T-helper 22 cell (primary cell): Measurements from ENCODE around the gene GRID2.

ENCODE experiments used
- DNase-seq: peaks from one replicate; pipeline ENCODE4 v3.0.0-alpha.2; 2020; ENCODE audit warnings: low read depth

The GRID2 gene

GRCh38 chr4:93414041-93414550, 1110.3 kb downstream of the GRID2 start:
- DNase-seq = no peak

GRCh38 chr4:93416344-93417128, 1112.8 kb downstream of the GRID2 start:
- no peak for DNase-seq

- no peak for DNase-seq
Observed at GRCh38 chr4:93431371-93431770, 1127.6 kb downstream of the GRID2 start.

GRCh38 chr4:93433840-93434239, 1130.1 kb downstream of the GRID2 start:
- no peak for DNase-seq

GRCh38 chr4:93436000-93436626, 1132.3 kb downstream of the GRID2 start:
- DNase-seq = no peak

- DNase-seq = no peak
Observed at GRCh38 chr4:93437991-93438390, 1134.2 kb downstream of the GRID2 start.

- no peak for DNase-seq
Observed at GRCh38 chr4:93444860-93445259, 1141.1 kb downstream of the GRID2 start.

- no peak for DNase-seq
Observed at GRCh38 chr4:93446038-93446437, 1142.3 kb downstream of the GRID2 start.

- DNase-seq = no peak
Observed at GRCh38 chr4:93448691-93449293, 1145.0 kb downstream of the GRID2 start.

- no peak for DNase-seq
Observed at GRCh38 chr4:93451954-93452353, 1148.2 kb downstream of the GRID2 start.

- no peak for DNase-seq
Observed at GRCh38 chr4:93461541-93461940, 1157.8 kb downstream of the GRID2 start.

- no peak for DNase-seq
Observed at GRCh38 chr4:93466446-93466845, 1162.7 kb downstream of the GRID2 start.

GRCh38 chr4:93467484-93468155, 1163.9 kb downstream of the GRID2 start:
- DNase-seq = no peak

GRCh38 chr4:93469560-93469959, 1165.8 kb downstream of the GRID2 start:
- DNase-seq = no peak

- DNase-seq = no peak
Observed at GRCh38 chr4:93475730-93476129, 1172.0 kb downstream of the GRID2 start.

GRCh38 chr4:93478805-93479204, 1175.0 kb downstream of the GRID2 start:
- DNase-seq = no peak

GRCh38 chr4:93480452-93480851, 1176.7 kb downstream of the GRID2 start:
- DNase-seq = no peak

- DNase-seq = no peak
Observed at GRCh38 chr4:93495346-93495745, 1191.6 kb downstream of the GRID2 start.

- no peak for DNase-seq
Observed at GRCh38 chr4:93501244-93501643, 1197.5 kb downstream of the GRID2 start.

- no peak for DNase-seq
Observed at GRCh38 chr4:93501946-93502345, 1198.2 kb downstream of the GRID2 start.

- no peak for DNase-seq
Observed at GRCh38 chr4:93502991-93503390, 1199.2 kb downstream of the GRID2 start.

GRCh38 chr4:93513851-93514250, 1210.1 kb downstream of the GRID2 start:
- DNase-seq = no peak

- DNase-seq = no peak
Observed at GRCh38 chr4:93515208-93515607, 1211.4 kb downstream of the GRID2 start.
